ENCODE measurements around the gene LIPG.

Gene LIPG

GRCh38 chr18:49613641-49614151 lies 51.8 kb downstream of the LIPG start:
- DNase-seq: no peak

GRCh38 chr18:49616618-49617328 lies 54.9 kb downstream of the LIPG start:
- DNase-seq: no peak

GRCh38 chr18:49617329-49617695 lies 55.5 kb downstream of the LIPG start:
- DNase-seq: no peak

GRCh38 chr18:49617865-49618264 lies 56.0 kb downstream of the LIPG start:
- no peak for DNase-seq

GRCh38 chr18:49618742-49619681 lies 57.2 kb downstream of the LIPG start:
- DNase-seq: no peak

- DNase-seq: no peak
These were observed 57.9 kb downstream of the LIPG start for GRCh38 chr18:49619801-49620200.

GRCh38 chr18:49621301-49621700 lies 59.4 kb downstream of the LIPG start:
- DNase-seq: no peak

GRCh38 chr18:49621717-49622351 lies 60.0 kb downstream of the LIPG start:
- no peak for DNase-seq

- DNase-seq: no peak
These were observed 61.7 kb downstream of the LIPG start for GRCh38 chr18:49623571-49623970.

- no peak for DNase-seq
These were observed 63.3 kb downstream of the LIPG start for GRCh38 chr18:49625021-49625691.

- no peak for DNase-seq
These were observed 65.1 kb downstream of the LIPG start for GRCh38 chr18:49626842-49627467.

- DNase-seq: no peak
These were observed 66.3 kb downstream of the LIPG start for GRCh38 chr18:49628119-49628518.

GRCh38 chr18:49628881-49629795 lies 67.3 kb downstream of the LIPG start:
- no peak for DNase-seq

- DNase-seq: no peak
These were observed 68.4 kb downstream of the LIPG start for GRCh38 chr18:49630246-49630699.

- no peak for DNase-seq
These were observed 69.4 kb downstream of the LIPG start for GRCh38 chr18:49631146-49631866.

GRCh38 chr18:49632588-49632987 lies 70.7 kb downstream of the LIPG start:
- DNase-seq: no peak

- DNase-seq: no peak
These were observed 76.4 kb downstream of the LIPG start for GRCh38 chr18:49638209-49638785.

- DNase-seq: no peak
These were observed 77.2 kb downstream of the LIPG start for GRCh38 chr18:49638891-49639557.

GRCh38 chr18:49639643-49640391 lies 78.0 kb downstream of the LIPG start:
- no peak for DNase-seq

Data from stimulated activated naive CD4-positive, alpha-beta T cell (primary cell).